GM21717 (cell line): ENCODE results near the gene TBC1D9B.

ENCODE experiments used
- ATAC-seq: cut with Tn5 transposase; IDR thresholded peaks from one replicate; pipeline ENCODE4 v1.9.1; 2021; ENCODE audit warnings: mild to moderate bottlenecking, moderate library complexity; ENCODE audit not compliant: unreplicated experiment

Gene TBC1D9B

GRCh38 chr5:179822444-179822990 is 85.2 kb downstream of the TBC1D9B start:
- ATAC-seq, result no peak

GRCh38 chr5:179822059-179822432 is 85.7 kb downstream of the TBC1D9B start:
- no peak for ATAC-seq

- peak; percentile 50 for ATAC-seq
Measured at GRCh38 chr5:179821298-179822058, 86.2 kb downstream of the TBC1D9B start.

- ATAC-seq, result peak; percentile 32
Measured at GRCh38 chr5:179820483-179821297, 87.0 kb downstream of the TBC1D9B start, which contains the start of gene SQSTM1. Gene SQSTM1, plus strand, starts transcription at chr5:179820905. Its CDS starts 32 bp downstream, at chr5:179820937.

GRCh38 chr5:179820127-179820482 is 87.6 kb downstream of the TBC1D9B start:
- ATAC-seq, result no peak

GRCh38 chr5:179819296-179820126 is 88.2 kb downstream of the TBC1D9B start:
- no peak for ATAC-seq

- peak; percentile 61 for ATAC-seq
Measured at GRCh38 chr5:179818746-179819295, 88.9 kb downstream of the TBC1D9B start.

- ATAC-seq, result no peak
Measured at GRCh38 chr5:179817890-179818745, 89.6 kb downstream of the TBC1D9B start.

GRCh38 chr5:179817470-179817840 is 90.2 kb downstream of the TBC1D9B start:
- ATAC-seq, result no peak

- no peak for ATAC-seq
Measured at GRCh38 chr5:179816796-179817469, 90.8 kb downstream of the TBC1D9B start.

GRCh38 chr5:179816401-179816795 is 91.3 kb downstream of the TBC1D9B start:
- ATAC-seq, result no peak

GRCh38 chr5:179815491-179816249 is 92.0 kb downstream of the TBC1D9B start:
- ATAC-seq, result no peak

- ATAC-seq, result no peak
Measured at GRCh38 chr5:179814090-179814489, 93.6 kb downstream of the TBC1D9B start.

GRCh38 chr5:179812997-179813607 is 94.6 kb downstream of the TBC1D9B start:
- ATAC-seq, result no peak

- ATAC-seq, result no peak
Measured at GRCh38 chr5:179812135-179812825, 95.4 kb downstream of the TBC1D9B start.
